ENCODE results near the gene ADGRL2. TPM values are rescaled to one million over a fixed set of nuclear protein-coding genes. Genes with fewer than 3 reads are reported as not detected.

Gene ADGRL2
- total and polyA plus RNA-seq, 2 of the 4 experiments (the other 2 are of a cell fraction): 17.0 to 42.7 TPM

DNA sequence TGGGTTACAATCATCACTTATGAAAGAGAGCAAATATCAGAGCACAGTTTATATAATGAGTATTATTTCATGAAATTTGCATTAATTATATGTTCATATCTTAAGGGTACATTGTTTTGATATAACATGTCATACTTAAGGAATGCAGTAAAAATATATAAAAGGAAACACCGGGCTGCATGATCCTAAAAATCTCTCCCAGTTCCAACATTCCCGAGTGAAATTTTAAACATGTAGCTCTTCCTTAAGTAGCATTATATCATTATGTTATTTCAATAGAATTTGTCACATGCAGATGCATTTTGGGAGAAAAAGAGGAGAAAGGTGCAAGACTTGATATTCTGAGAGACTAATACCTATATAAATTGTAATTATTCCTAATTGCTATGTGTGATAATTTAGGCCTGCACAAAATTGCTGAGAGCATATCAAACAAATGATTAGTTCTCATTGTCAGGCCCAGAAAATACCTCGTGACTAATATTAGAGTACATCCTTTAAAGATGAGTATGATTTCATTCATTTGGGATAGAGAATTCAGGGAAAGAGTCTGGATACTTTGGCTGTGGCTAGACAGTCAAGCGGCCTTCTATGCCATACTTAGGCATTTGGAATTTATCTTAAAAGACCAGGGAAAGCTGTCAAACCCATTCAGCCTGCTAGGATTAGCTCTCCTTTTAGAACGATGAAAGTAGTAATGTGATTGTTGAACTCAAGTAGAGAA is 86.8 kb downstream of the ADGRL2 start:
- no peak overlapping the region for H3K27ac ChIP-seq (ENCODE audit: insufficient read depth, low read length)
- no peak overlapping the region for H2AK9ac ChIP-seq (replicated peaks; ENCODE audit: low read depth, low read length, poor library complexity)
- no peak overlapping the region for H3K18ac ChIP-seq (ENCODE audit: low read depth, low read length)
- H3K9ac ChIP-seq (ENCODE audit: low read depth, low read length): no peak overlapping the region
- no peak overlapping the region for H3K23ac ChIP-seq (ENCODE audit: low read depth, low read length)
- CTCF ChIA-PET: interaction anchor here (1.2 kb wide), 1 partner anchor 10 kb away, joined by 3 read pairs; no protein-coding TSS in a partner anchor
- BruUV-seq (replicated peaks): no TSS peak
- H2BK15ac ChIP-seq (ENCODE audit: low read depth, low read length): no peak overlapping the region
- no peak overlapping the region for H3K4ac ChIP-seq (ENCODE audit: low read depth, low read length)
- in situ Hi-C loops (cut with MboI; ENCODE audit: low sequenced_read_pairs): no loop called here
- POLR2A ChIA-PET (ENCODE audit: unreplicated experiment): no interaction called here
- 80% methylated on average over 1 of the region's 5 CpGs; no CpG with 5 or more reads in 1 of the 2 experiments for WGBS, 2 experiments (ENCODE audit: extremely low coverage in 2 of 2, insufficient read length in 1 of 2)
- H3K4me3 ChIP-seq (ENCODE audit: insufficient read depth, low read depth, low read length): no peak overlapping the region
- no peaks in the 10 kb centered on the region for H3K4me1 ChIP-seq (ENCODE audit: control insufficient read depth, insufficient read depth, low read length)
- no peak overlapping the region for H2AK5ac ChIP-seq (ENCODE audit: low read depth, low read length)
- ATAC-seq (ENCODE audit: low read depth): no peak
- dilution Hi-C loops (cut with HindIII; ENCODE audit: low sequenced_read_pairs, unreplicated experiment): no loop called here
- no peak for DNase-seq
- H3K4me2 ChIP-seq (ENCODE audit: low read depth, low read length): no peak overlapping the region
- TF ChIP-seq MAZ (IDR thresholded peaks at IDR 0.05; ENCODE audit: borderline replicate concordance, low read depth, low read length) (no peak), BHLHE40 (IDR thresholded peaks at IDR 0.05; ENCODE audit: low read depth, low read length) (no peak), SMC3 (IDR thresholded peaks at IDR 0.05; ENCODE audit: low read depth, low read length) (no peak), RFX5 (IDR thresholded peaks at IDR 0.05; ENCODE audit: low read depth, low read length) (no peak), POLR2A (IDR thresholded peaks at IDR 0.05; ENCODE audit: low read depth, low read length) (no peak), CEBPB (IDR thresholded peaks at IDR 0.05; ENCODE audit: low read depth, low read length) (no peak)
- TF ChIP-seq, protein P1, sequence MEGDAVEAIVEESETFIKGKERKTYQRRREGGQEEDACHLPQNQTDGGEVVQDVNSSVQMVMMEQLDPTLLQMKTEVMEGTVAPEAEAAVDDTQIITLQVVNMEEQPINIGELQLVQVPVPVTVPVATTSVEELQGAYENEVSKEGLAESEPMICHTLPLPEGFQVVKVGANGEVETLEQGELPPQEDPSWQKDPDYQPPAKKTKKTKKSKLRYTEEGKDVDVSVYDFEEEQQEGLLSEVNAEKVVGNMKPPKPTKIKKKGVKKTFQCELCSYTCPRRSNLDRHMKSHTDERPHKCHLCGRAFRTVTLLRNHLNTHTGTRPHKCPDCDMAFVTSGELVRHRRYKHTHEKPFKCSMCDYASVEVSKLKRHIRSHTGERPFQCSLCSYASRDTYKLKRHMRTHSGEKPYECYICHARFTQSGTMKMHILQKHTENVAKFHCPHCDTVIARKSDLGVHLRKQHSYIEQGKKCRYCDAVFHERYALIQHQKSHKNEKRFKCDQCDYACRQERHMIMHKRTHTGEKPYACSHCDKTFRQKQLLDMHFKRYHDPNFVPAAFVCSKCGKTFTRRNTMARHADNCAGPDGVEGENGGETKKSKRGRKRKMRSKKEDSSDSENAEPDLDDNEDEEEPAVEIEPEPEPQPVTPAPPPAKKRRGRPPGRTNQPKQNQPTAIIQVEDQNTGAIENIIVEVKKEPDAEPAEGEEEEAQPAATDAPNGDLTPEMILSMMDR (conservative IDR thresholded peaks at IDR 0.05; ENCODE audit: low read depth, low read length): no peak
- TF ChIP-seq, protein P2, sequence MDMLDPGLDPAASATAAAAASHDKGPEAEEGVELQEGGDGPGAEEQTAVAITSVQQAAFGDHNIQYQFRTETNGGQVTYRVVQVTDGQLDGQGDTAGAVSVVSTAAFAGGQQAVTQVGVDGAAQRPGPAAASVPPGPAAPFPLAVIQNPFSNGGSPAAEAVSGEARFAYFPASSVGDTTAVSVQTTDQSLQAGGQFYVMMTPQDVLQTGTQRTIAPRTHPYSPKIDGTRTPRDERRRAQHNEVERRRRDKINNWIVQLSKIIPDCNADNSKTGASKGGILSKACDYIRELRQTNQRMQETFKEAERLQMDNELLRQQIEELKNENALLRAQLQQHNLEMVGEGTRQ (IDR thresholded peaks at IDR 0.05; ENCODE audit: low read depth, low read length): no peak
- H3K14ac ChIP-seq (replicated peaks; ENCODE audit: low read depth, low read length): no peak overlapping the region
- H4K8ac ChIP-seq (ENCODE audit: low read depth in 2 of 2, low read length in 2 of 2): no peak overlapping the region
- H3K9me3 ChIP-seq (ENCODE audit: control insufficient read depth, insufficient read depth, low read length): no peaks in the 10 kb centered on the region
- intact Hi-C loops (cut with micrococcal nuclease): no loop called here
- no peaks in the 10 kb centered on the region for H3K27me3 ChIP-seq (ENCODE audit: control insufficient read depth, insufficient read depth, low read length)
- no peaks in the 10 kb centered on the region for H3K9me1 ChIP-seq (ENCODE audit: insufficient read depth, low read length)
- H2AFZ ChIP-seq (replicated peaks; ENCODE audit: low read length, poor library complexity): no peak overlapping the region
- no peak overlapping the region for H2BK5ac ChIP-seq (ENCODE audit: low read depth, low read length, poor library complexity, severe bottlenecking)
- H2BK20ac ChIP-seq (ENCODE audit: low read depth, low read length): no peak overlapping the region
- no peak overlapping the region for H4K5ac ChIP-seq (ENCODE audit: low read depth, low read length)
- H3K56ac ChIP-seq (ENCODE audit: extremely low read depth, insufficient read depth, low read length): no peak overlapping the region
- H4K91ac ChIP-seq (ENCODE audit: insufficient read depth, low read depth, low read length): no peak overlapping the region
- H3K79me1 ChIP-seq (ENCODE audit: low read depth in 1 of 2, low read length in 2 of 2): no peaks in the 10 kb centered on the region
- H2BK120ac ChIP-seq (ENCODE audit: low read depth, low read length): no peak overlapping the region
- no peaks in the 10 kb centered on the region for H4K20me1 ChIP-seq (ENCODE audit: insufficient read depth, low read length)
- no peaks in the 10 kb centered on the region for H3K36me3 ChIP-seq (ENCODE audit: control insufficient read depth, insufficient read depth, low read length)

Measured in IMR-90 (cell line).